Testis (tissue), 3 donors: ENCODE results near the gene PTPRE. TPM values are rescaled to one million over a fixed set of nuclear protein-coding genes. Genes with fewer than 3 reads are reported as not detected.

Experiments used
- DNase-seq: peaks from one replicate; pipeline ENCODE4 v3.0.0-alpha.2; 2019
- H3K27ac ChIP-seq, 2 donors: fragments of 200-600 bp; sonication (generic); one replicate each; pipeline ENCODE4 v1.5.1; 2019
- H3K27me3 ChIP-seq: fragments of 200-600 bp; sonication (generic); one replicate; pipeline ENCODE4 v1.5.1; 2019
- H3K36me3 ChIP-seq: fragments of 200-600 bp; sonication (generic); one replicate; pipeline ENCODE4 v1.5.1; 2017; ENCODE audit warnings: low read depth; ENCODE audit errors: missing control alignments
- H3K4me1 ChIP-seq: fragments of 200-600 bp; sonication (generic); one replicate; pipeline ENCODE4 v1.5.1; 2019
- H3K4me3 ChIP-seq, 2 donors: fragments of 200-600 bp; sonication (generic); one replicate each; pipeline ENCODE4 v1.5.1; 2017 to 2019
- H3K9me3 ChIP-seq: fragments of 200-600 bp; sonication (generic); one replicate; pipeline ENCODE4 v1.5.1; 2017
- POLR2A ChIP-seq: fragments of 450-650 bp; IDR thresholded peaks from one replicate; pipeline ENCODE4 v1.6.1; 2017; ENCODE audit warnings: antibody characterized with exemption, mild to moderate bottlenecking, moderate library complexity
- WGBS, 2 donors: methylation state at CpG; one replicate each; pipeline ENCODE4 v1.1.5; 2018; 5-methylcytosine and 5-hydroxymethylcytosine counted together
- intact Hi-C: fragments of 100-400 bp; cut with DNase I; formaldehyde crosslinking; loops from one replicate; pipeline ENCODE4 v1.15.1; 2023; ENCODE audit warnings: low total_unique reads
- polyA plus RNA-seq: library from polyadenylated mRNA; stranded (reverse); fragments of 350-450 nt; fragmentation: Illumina TruSeq; extraction: RNeasy Lipid Tissue Mini Kit (QIAGEN cat#74804); gene quantifications from one replicate; pipeline ENCODE4 v1.2.3, GENCODE V29; 2014; ENCODE audit warnings: low read depth, low replicate concordance; ENCODE audit not compliant: insufficient read depth
- total RNA-seq, 2 donors: library from RNA; depleted of rRNA; stranded (reverse); fragments of >200 nt; gene quantifications; one replicate each; pipeline ENCODE4 v1.2.3, GENCODE V29; 2016
- TF ChIP-seq, protein P1 (sequence below), 3 experiments: fragments of 450-650 bp in 2 of 3; fragments of 200-600 bp in 1 of 3; sonication (generic) in 1 of 3; IDR thresholded peaks; one replicate each; pipeline ENCODE4 v1.5.1; 2016 to 2019; ENCODE audit warnings: antibody characterized with exemption in 3 of 3, mild to moderate bottlenecking in 2 of 3, moderate library complexity in 1 of 3

PTPRE gene
- total and polyA plus RNA-seq, 3 donors from 2014 or later, result 10.0 to 26.6 (median 15.3) TPM

DNA sequence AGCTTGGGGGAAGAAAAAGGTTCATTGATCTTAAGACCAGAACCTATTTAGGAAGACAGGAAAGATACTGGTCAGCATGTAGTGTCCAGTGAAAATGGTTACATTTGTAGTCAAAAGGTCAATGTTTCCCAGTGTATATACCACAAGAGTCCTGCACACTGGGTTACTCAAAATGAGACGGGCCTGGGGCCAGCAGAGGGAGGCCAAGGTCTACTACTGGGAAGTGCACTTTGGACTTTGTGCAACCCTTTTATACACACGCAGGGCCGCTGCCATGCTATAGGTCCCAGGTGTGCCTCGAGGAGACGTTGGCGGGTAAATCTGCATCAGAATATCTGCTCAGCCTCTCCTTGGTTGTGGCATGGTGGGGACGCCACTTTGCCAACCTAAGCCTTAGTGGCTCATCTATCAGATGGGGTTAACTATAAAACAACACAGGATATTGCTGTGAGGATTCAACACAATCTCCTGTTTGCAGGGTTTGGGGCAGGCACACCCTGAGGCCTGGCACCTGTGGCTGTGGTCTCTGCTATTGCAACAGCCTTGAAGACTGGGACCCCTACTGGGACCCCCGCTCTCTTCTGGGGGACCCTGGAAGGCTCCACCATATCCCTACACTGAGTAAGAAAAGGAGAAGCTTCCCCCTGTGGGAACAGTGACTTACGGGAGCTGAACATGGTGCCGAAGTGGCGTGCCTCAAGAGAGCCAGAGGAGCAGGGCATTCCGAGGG, 33.9 kb upstream of the PTPRE start:
- Histone ChIP-seq H3K4me1 (peaks cover 13% of the 10 kb centered on the region), H3K27ac (no peak overlapping the region), H3K36me3 (no peaks in the 10 kb centered on the region), H3K4me3 (no peak overlapping the region), H3K9me3 (no peaks in the 10 kb centered on the region), H3K27me3 (no peaks in the 10 kb centered on the region)
- WGBS, 2 donors, result 75 to 77% methylated on average over 12 of the region's 12 CpGs
- intact Hi-C loops, result no loop called here
- peak; percentile 55 for DNase-seq
- TF ChIP-seq, protein P1, sequence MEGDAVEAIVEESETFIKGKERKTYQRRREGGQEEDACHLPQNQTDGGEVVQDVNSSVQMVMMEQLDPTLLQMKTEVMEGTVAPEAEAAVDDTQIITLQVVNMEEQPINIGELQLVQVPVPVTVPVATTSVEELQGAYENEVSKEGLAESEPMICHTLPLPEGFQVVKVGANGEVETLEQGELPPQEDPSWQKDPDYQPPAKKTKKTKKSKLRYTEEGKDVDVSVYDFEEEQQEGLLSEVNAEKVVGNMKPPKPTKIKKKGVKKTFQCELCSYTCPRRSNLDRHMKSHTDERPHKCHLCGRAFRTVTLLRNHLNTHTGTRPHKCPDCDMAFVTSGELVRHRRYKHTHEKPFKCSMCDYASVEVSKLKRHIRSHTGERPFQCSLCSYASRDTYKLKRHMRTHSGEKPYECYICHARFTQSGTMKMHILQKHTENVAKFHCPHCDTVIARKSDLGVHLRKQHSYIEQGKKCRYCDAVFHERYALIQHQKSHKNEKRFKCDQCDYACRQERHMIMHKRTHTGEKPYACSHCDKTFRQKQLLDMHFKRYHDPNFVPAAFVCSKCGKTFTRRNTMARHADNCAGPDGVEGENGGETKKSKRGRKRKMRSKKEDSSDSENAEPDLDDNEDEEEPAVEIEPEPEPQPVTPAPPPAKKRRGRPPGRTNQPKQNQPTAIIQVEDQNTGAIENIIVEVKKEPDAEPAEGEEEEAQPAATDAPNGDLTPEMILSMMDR (IDR thresholded peaks at IDR 0.05), result no peak
- TF ChIP-seq POLR2A, result no peak

DNA sequence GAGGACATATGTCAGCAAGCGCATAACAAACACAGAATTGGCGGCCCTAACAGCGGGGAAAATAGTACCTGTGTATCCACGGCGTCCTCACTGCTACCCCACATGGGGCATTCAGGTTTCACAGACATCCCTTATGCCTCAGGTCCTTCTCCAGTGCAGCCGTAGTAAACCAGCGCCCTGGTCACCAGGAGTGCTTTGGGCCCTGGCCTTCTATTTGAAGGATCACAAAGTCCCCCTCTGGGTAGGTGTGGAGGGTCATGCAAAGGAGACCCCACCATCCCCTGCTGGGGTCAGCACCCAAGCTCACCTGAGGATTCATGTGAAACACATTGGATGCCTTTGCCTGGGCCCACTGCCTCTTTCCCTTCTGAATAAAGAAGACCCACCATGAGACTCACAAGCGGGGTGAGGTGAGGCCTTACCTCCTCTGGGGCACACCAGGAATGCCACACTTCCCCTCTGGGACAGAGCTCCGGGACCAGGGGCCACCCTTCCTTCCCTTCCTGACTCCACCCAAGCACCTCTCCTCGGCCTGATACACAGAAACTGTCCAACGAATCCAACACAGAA, 32.9 kb upstream of the PTPRE start:
- Histone ChIP-seq H3K27me3 (no peaks in the 10 kb centered on the region), H3K9me3 (no peaks in the 10 kb centered on the region), H3K36me3 (no peaks in the 10 kb centered on the region), H3K27ac (no peak overlapping the region), H3K4me1 (peaks cover 13% of the 10 kb centered on the region), H3K4me3 (no peak overlapping the region)
- TF ChIP-seq, protein P1 (IDR thresholded peaks at IDR 0.05), result no peak
- no peak for TF ChIP-seq POLR2A
- intact Hi-C loops, result no loop called here
- no peak for DNase-seq
- 88 to 92% methylated on average over 8 to 11 of the region's 11 CpGs for WGBS, 2 donors

DNA sequence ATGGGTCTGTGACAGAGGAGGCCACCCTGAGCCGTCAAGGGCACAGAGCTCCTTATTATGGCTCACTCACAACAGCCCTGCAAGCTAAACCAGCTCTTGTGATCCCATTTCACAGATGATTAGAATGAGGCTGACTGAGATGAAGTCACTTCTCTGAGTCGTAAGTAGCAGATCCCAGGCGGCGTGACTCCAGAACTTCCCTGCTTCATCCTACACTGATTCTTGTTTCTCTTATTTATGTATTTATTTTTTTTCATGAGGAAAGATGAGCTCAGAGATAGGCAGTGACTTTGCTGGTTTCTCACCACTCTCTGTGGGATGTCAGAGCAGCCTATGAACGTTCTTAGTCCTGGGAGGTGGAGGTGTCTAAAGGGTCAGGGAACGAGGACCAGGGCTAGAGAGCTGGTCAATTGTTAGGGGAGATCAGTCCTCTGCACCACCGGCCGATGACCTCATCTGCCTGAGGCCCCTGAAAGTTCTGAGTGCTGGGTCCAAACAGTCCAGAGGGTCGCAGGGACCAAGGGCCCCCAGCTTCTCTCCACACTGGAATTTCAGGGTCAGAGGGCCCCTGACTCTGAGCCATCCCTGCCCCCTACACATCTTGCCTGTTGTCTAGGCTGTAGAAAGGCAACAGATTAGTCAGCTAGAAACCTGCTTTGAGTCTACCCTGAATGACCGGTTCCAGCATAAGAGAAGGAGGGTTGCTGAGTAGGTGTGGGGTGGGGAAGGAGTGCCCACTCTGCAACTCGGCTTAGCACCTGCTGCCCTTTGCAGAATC, 32.0 kb upstream of the PTPRE start:
- WGBS, 2 donors, result 84 to 85% methylated on average over 11 of the region's 11 CpGs
- TF ChIP-seq, protein P1 (IDR thresholded peaks at IDR 0.05), result no peak
- no peak for TF ChIP-seq POLR2A
- Histone ChIP-seq H3K4me1 (peaks cover 13% of the 10 kb centered on the region), H3K36me3 (no peaks in the 10 kb centered on the region), H3K27ac (no peak overlapping the region), H3K9me3 (no peaks in the 10 kb centered on the region), H3K27me3 (no peaks in the 10 kb centered on the region), H3K4me3 (no peak overlapping the region)
- DNase-seq, result no peak
- intact Hi-C loops, result no loop called here

DNA sequence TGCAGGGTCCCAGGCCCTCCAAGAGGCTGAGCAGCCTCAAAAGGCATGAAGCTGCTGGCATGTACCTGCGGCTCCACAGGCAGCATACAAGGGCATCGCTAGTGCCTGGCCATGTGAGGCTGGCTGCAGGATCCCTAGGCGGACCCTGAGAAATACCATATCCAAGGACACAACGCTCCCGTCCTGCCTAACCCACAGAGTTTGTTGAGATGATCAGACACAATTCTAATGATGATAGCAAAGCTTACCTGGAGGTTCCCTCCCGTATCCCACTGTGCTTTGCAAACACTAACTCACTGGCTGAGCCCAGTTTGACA, 31.5 kb upstream of the PTPRE start:
- DNase-seq, result no peak
- H3K27me3 ChIP-seq, result no peaks in the 10 kb centered on the region
- H3K4me3 ChIP-seq, result no peak overlapping the region
- 86 to 88% methylated on average over 6 of the region's 6 CpGs for WGBS, 2 donors
- H3K4me1 ChIP-seq, result peaks cover 13% of the 10 kb centered on the region
- TF ChIP-seq POLR2A, result no peak
- TF ChIP-seq, protein P1 (IDR thresholded peaks at IDR 0.05), result no peak
- H3K36me3 ChIP-seq, result no peaks in the 10 kb centered on the region
- intact Hi-C loops, result no loop called here
- H3K27ac ChIP-seq, result no peak overlapping the region
- H3K9me3 ChIP-seq, result no peaks in the 10 kb centered on the region
